GM21786 (cell line): ENCODE measurements around the gene EGLN1.

Source experiments
- ATAC-seq: cut with Tn5 transposase; IDR thresholded peaks from one replicate; pipeline ENCODE4 v1.9.1; 2021; ENCODE audit not compliant: unreplicated experiment

The EGLN1 gene

DNA sequence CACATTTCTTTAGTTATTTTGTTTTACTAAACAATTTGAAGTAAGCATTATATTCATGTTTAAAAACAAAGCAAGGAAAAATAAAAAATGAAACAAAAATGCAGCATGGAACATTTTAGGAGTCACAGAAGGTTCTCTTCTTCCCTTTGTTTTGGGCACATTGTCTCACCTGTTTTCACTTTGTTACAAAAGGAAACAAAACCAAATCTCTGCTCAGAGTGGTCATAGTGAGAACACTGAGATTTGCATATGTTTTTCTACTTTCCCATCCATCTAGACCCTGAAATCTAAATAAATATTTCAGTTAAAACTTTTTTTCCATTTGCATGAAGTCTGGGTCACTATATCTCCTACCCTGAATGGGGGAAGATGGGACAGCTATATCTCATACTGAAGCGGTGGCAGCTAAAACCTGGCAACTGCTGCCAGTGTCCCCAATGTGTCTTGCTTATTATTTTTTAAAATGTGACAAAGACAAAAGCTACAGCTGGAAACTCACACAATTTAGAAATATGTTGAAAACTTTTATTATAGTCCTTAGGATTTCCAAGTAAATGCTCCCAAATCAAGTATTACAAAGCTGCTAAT is 87.9 kb downstream of the EGLN1 start:
- peak; percentile 27 for ATAC-seq

DNA sequence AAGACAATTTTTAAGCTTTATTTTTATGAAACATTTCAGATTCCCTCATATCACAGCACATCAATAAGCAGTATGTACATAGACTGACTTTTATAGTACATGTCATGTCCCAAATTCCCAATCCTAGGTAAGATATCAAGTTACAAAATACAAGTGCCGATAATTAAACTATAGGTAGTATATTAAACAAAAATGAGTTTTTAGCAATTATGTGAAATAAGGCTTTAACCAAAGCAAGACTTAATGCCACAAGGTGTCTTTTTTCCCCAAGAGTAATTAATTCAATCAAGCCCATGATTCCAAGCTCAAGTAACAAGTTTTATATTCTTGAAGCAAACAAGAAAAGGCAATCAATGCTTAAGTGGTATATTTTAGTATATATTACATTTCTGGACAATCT is 89.3 kb downstream of the EGLN1 start:
- ATAC-seq, result no peak

DNA sequence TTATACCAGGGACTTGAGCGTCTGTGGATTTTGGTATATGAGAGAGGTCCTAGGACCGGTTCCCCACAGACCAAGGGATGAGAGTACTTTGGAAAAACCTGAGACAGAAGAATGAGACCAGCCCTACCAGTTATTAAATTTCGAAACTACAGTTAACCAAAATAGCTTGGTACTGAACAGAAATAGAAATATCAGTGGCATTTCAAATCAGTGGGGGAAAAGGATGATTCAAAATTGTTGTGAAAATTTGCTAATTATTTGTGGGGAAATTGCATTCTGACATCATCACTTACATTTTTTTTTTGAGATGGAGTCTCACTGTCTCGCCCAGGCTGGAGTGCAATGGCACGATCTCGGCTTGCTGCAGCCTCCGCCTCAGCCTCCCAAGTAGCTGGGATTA is 92.6 kb downstream of the EGLN1 start:
- ATAC-seq, result no peak

DNA sequence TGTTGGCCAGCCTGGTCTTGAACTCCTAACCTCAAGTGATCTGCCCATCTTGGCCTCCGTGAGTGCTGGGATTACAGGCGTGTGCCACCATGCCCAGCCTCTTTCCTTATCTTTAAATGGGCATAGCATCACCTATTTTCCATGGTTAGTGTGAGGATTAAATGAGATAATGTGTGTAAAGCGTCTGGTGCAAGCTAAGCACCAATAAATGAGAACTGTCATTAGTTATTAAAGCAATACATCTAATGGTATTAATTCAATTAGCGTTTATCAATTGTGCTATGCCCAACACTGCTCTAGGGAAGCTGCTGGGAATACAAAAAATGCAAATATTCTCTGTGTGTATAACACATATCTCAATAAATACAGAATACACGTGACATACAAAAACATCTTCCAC is 94.5 kb downstream of the EGLN1 start:
- no peak for ATAC-seq

DNA sequence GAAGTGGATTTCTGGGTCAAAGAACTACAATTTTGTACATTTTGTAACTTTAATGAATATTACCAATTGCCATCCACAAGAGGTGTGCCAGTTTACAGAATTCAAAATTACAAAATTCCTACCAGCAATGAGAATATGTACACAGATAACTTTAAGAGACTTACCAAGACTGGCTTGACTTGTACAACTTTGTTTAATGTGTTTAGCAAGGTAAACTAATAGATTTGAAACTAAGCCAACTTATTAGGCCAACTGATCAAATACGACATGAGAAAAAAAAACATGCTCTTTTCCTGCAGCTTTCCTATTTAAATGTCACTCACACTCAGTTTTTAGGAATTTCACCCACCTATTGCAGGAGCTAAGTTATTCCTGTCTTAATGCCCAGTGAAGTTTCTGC is 95.8 kb downstream of the EGLN1 start:
- no peak for ATAC-seq

DNA sequence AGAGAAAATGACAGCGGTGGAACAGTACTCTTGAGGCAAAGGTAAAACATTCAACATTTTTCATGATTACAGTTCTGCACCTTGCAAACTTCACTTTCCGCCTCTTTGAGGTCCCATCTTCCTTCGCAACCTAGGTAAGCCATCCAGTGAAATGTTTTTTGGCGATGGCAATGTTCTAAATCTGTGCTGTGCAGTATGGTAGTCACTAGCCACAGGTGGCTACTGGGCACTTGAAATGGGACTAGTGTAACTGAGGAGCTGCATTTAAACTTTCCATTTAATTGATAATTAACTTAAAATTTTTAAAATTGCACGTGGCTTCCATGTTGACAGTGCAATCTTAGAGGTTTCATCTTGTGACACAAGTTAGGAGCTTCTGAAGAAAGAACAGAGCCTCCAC is 97.4 kb downstream of the EGLN1 start:
- ATAC-seq, result no peak

DNA sequence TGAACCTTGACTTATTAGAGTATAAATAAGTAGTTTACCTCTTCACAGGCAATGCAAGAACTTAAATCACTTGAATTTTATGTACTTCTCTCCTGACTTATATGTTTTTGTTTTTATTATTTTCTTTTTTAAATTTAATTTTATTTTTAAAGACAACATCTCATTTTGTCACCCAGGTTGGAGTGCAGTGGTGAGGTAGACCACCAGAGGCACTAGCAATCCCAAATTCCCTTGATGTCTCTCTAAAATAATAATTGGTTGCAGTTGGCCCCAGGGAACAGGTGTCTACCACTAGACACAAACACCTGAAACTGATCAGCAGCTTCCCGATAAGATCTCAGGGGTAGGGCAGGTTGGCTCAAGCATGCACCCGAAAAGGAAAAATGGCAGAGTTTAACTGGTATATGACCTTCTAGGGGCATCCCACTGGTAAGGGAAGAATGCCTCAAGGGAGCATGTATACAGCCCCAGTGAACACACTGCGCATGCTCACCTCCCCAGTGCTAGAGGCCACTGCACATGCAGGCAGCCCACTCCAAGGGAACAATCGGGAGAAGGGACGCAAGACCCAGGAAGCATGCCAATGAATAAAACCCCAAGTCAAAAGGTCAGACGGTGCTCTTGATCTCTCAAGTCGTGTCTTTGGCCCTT is 99.1 kb downstream of the EGLN1 start:
- ATAC-seq, result no peak

DNA sequence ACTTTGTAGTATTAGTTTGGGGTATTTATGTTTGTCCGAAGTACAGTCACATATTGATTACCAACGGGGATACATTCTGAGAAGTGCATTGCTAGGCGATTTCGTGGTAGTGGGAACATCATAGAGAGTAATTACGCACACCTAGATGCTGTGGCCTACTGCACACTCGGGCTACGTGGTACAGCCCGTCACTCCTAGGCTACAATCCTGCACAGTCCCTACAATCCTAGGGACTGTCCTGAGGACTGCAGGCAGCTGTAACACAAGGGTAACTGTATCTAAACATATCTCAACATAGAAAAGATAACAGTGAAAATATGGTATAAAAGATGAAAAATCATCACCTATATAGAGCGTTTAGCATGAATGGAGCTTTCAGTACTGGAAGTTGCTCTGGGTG is 103.0 kb downstream of the EGLN1 start:
- ATAC-seq, result no peak

DNA sequence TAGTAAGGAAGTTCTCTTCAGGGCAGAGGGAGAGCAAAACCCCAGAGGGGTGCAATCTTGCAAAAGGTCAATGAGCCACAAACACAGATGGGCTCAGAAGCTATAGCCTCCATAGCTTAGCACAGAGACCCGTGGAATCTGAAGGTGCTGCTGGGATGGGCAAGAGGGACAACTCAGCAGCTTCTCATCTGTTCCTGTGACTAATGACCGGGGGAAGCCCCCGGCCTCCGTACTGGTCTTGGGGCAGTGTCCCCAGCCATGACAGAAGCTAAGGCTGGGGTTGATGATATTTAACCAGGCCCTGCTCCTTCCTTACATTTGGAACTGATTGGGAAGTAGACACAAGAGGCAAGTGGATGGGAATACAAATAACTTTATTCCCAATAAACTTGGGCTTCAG is 103.5 kb downstream of the EGLN1 start:
- no peak for ATAC-seq

DNA sequence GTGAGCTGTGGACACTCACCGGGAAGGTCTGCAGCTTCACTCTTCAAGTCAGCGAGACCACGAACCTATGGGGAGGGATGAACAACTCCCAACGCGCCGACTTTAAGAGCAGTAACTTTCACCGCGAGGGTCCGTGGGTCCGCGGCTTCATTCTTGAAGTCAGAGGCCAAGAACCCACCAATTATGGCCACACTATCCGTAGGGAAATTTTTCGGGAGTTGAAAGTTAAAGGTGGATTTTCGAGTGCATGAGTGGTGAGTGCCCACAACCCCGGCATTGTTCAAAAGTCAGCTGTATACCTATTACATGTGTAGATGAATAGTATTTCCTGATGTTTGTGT is 104.1 kb downstream of the EGLN1 start:
- ATAC-seq, result no peak

DNA sequence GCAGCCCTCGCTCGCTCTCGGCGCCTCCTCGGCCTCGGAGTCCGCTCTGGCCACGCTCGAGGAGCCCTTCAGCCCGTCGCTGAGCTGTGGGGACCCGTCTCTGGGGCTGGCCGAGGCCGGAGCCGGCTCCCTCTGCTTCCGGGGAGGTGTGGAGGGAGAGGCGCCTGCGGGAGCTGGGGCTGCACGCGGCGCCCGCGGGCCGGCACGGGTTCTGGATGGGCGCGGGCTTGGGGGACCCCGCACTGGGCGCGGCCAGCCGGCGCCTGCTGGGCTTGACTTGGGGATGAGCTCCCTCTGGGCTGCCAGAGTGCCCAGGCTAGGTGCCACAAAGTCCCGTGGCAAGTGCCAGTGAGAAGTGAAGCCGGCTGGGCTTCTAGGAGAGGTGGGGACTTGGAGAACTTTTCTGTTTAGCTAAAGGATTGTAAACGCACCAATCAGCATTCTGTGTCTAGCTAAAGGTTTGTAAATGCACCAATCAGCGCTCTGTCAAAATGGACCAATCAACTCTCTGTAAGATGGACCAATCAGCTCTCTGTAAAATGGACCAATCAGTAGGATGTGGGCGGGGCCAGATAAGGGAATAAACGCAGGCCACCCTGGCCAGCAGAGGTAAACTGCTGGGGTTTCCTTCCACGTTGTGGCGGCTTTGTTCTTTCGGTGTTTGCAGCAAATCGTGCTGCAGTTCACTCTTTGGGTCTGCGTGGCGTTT is 104.6 kb downstream of the EGLN1 start:
- no peak for ATAC-seq

DNA sequence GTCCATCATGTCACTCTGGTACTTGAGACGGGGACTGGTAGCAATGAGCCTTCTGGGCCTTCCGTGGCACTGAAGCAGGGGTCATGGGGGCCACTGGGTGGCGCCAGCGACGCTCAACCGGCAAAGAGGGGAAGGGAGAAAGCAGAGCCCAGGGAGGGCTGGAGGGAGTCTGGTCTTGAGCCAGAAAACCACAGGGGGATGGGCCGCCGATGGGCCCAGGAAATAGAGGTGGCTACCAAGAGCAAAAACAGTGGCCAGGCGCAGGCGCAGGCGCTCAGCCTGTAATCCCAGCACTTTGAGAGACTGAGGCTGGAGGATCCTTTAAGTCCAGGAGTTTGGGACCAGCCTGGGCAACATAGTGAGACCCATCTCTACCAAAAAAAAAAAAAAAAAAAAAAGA is 106.2 kb downstream of the EGLN1 start:
- ATAC-seq, result peak; percentile 90
